Posterior vena cava (tissue), 2 donors: Measurements from ENCODE around the gene TFPT. TPM values are rescaled to one million over a fixed set of nuclear protein-coding genes. Genes with fewer than 3 reads are reported as not detected.

ENCODE experiments used
- DNase-seq: peaks from one replicate; pipeline ENCODE4 v3.0.0-alpha.2; 2020; ENCODE audit warnings: low spot score
- intact Hi-C, 2 donors: fragments of 100-400 bp; cut with DNase I; formaldehyde crosslinking; loops; one replicate each; pipeline versions ENCODE4 v1.14.1 to v1.14.2; 2022 to 2023
- long read RNA-seq, 2 donors: library from polyadenylated mRNA; unstranded; transcript quantifications; one replicate each; pipeline ENCODE4 v2.0.0, GENCODE V29; 2020 to 2021
- total RNA-seq, 2 donors: library from RNA; stranded (reverse); fragmentation: NEBNext Ultra II Directional; extraction: Animal tissue kit (Norgen Biotek cat#: 25700); gene quantifications; one replicate each; pipeline ENCODE4 v1.2.1, GENCODE V29; 2021
- donor health status: DM: yes; HTN: yes; CAD: no.
- donor health status: DM: yes; HTN: yes; CAD: no.

Gene TFPT
- total RNA-seq: 10 to 100 TPM; 13.3 to 14.8 TPM
- long read RNA-seq, donor 1, partial matches to known transcripts: 0 of 7 reads
- long read RNA-seq, donor 1, other reads (novel, unspliced or antisense): 3 of 7 reads
- long read RNA-seq, donor 2, transcript TFPT-203 (6 exons, 1,205 nt): major isoform, 14 of 20 reads
- long read RNA-seq, donor 2, partial matches to known transcripts: 2 of 20 reads
- long read RNA-seq, donor 2, other reads (novel, unspliced or antisense): 4 of 20 reads

- intact Hi-C loops: no loop called here
- DNase-seq: peak; percentile 99
These were observed at the start of gene TFPT, which contains the start of gene PRPF31 for GRCh38 chr19:54115109-54116063. TFPT (minus strand) TSS chr19:54115657; CDS start chr19:54115269, 388 bp downstream. PRPF31 (plus strand) TSS chr19:54115754; CDS start chr19:54118279, 2,525 bp downstream.

GRCh38 chr19:54165222-54165621, 49.8 kb upstream of the TFPT start:
- DNase-seq: no peak
- intact Hi-C loops: loop anchor here in 1 of 2 donors (5.0 kb wide), 1 partner anchor 67 kb away; no protein-coding TSS in a partner anchor

GRCh38 chr19:54164369-54165068, 49.1 kb upstream of the TFPT start:
- peak; percentile 92 for DNase-seq
- intact Hi-C loops: loop anchor here in 1 of 2 donors (5.0 kb wide), 1 partner anchor 68 kb away; no protein-coding TSS in a partner anchor

GRCh38 chr19:54162884-54163283, 47.4 kb upstream of the TFPT start:
- intact Hi-C loops: no loop called here
- DNase-seq: no peak

GRCh38 chr19:54162241-54162805, 46.9 kb upstream of the TFPT start:
- peak; percentile 96 for DNase-seq

GRCh38 chr19:54160854-54161253, 45.4 kb upstream of the TFPT start:
- intact Hi-C loops: no loop called here
- DNase-seq: no peak

More at GRCh38 chr19:54162241-54162805, 46.9 kb upstream of the TFPT start:
- intact Hi-C loops: no loop called here

GRCh38 chr19:54160182-54160811, 44.8 kb upstream of the TFPT start:
- no peak for DNase-seq
- intact Hi-C loops: no loop called here

- intact Hi-C loops: loop anchor here in 1 of 2 donors (10.0 kb wide), 1 partner anchor 245 kb away; no protein-coding TSS in a partner anchor
These were observed 44.1 kb upstream of the TFPT start, which contains the start of gene LENG1 for GRCh38 chr19:54159352-54160181. LENG1 (minus strand) TSS chr19:54159721; CDS start chr19:54159695, 26 bp downstream.

GRCh38 chr19:54158812-54159351, 43.4 kb upstream of the TFPT start:
- intact Hi-C loops: loop anchor here in 1 of 2 donors (10.0 kb wide), 1 partner anchor 244 kb away; no protein-coding TSS in a partner anchor

More at GRCh38 chr19:54159352-54160181, 44.1 kb upstream of the TFPT start, which contains the start of gene LENG1:
- peak; percentile 100 for DNase-seq

GRCh38 chr19:54156953-54157352, 41.5 kb upstream of the TFPT start:
- intact Hi-C loops: loop anchor here in 1 of 2 donors (10.0 kb wide), 1 partner anchor 242 kb away; no protein-coding TSS in a partner anchor
- DNase-seq: no peak

More at GRCh38 chr19:54158812-54159351, 43.4 kb upstream of the TFPT start:
- no peak for DNase-seq

GRCh38 chr19:54156490-54156889, 41.0 kb upstream of the TFPT start:
- intact Hi-C loops: loop anchor here in 1 of 2 donors (10.0 kb wide), 1 partner anchor 242 kb away; no protein-coding TSS in a partner anchor
- no peak for DNase-seq

- DNase-seq: no peak
- intact Hi-C loops: loop anchor here in 1 of 2 donors (10.0 kb wide), 1 partner anchor 241 kb away; no protein-coding TSS in a partner anchor
These were observed 40.2 kb upstream of the TFPT start for GRCh38 chr19:54155694-54156093.

GRCh38 chr19:54154603-54155345, 39.3 kb upstream of the TFPT start:
- intact Hi-C loops: loop anchor here in 1 of 2 donors (10.0 kb wide), 1 partner anchor 240 kb away; no protein-coding TSS in a partner anchor
- DNase-seq: no peak

GRCh38 chr19:54153731-54154326, 38.4 kb upstream of the TFPT start:
- intact Hi-C loops: loop anchor here in 1 of 2 donors (10.0 kb wide), 1 partner anchor 239 kb away; no protein-coding TSS in a partner anchor
- DNase-seq: no peak

GRCh38 chr19:54152878-54153524, 37.5 kb upstream of the TFPT start:
- intact Hi-C loops: loop anchor here in 1 of 2 donors (10.0 kb wide), 1 partner anchor 238 kb away; no protein-coding TSS in a partner anchor
- no peak for DNase-seq
